HG03175 (cell line): ENCODE results near the gene DLG5.

Experiments used
- ATAC-seq: cut with Tn5 transposase; IDR thresholded peaks from one replicate; pipeline ENCODE4 v1.9.1; 2021; ENCODE audit warnings: mild to moderate bottlenecking, moderate library complexity; ENCODE audit not compliant: unreplicated experiment

Gene DLG5

GRCh38 chr10:77844713-77845445 lies 81.7 kb downstream of the DLG5 start:
- ATAC-seq = no peak

- no peak for ATAC-seq
Observed at GRCh38 chr10:77844177-77844576, 82.4 kb downstream of the DLG5 start.

DNA sequence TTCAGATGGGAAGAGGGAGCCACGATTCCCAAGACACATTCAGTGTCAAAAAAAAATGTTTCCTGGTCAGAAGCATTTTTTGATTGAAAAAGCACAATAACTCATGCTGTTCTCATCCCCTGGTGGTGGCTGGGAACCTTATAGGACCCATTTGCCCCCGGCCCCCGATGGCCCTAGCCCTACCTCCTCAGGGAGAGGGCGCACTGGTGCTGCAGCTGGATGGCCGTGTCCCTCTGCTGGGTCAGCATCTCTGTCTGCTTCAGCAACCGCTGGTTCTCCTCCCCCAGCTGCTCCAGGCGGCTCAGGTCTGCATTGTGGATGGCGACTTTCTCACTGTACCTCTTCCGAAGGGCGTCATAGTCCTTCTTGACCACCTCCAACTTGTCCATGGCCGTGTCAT lies 83.3 kb downstream of the DLG5 start:
- no peak for ATAC-seq

GRCh38 chr10:77842652-77843212 lies 83.8 kb downstream of the DLG5 start:
- ATAC-seq = no peak

DNA sequence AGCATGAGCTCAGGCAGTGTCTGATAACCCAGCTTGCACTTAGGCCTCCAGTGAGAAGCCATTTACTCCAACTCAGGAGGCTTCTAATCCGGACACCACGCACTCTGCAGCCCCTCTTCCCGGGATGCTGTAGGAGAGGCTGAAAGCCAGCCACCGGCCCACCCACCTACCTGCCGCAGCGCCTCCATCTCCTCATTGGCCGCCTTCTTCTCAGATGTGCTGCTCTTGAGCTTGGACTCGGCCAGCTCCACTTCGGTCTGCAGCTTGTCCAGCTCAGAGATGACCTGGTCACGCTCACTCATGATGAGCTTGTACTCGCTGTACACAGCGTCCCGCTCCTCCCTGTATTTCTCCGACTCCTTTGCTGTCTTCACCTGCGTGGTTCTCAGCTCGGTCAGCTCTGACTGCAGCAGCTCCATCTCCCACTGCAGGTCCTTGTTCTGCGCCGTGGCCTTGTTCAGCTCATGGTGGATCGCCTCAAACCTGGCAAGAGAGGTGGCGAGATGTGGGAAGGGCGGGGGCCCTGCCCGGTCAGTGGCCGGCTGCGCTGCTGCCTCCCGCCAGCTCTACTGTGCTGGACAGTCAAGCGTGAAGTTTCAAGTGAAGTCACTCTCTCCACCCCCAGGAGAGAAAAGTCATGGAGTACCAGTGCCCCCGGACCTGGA lies 84.7 kb downstream of the DLG5 start:
- ATAC-seq = no peak

GRCh38 chr10:77840636-77841035 lies 85.9 kb downstream of the DLG5 start:
- ATAC-seq = no peak

DNA sequence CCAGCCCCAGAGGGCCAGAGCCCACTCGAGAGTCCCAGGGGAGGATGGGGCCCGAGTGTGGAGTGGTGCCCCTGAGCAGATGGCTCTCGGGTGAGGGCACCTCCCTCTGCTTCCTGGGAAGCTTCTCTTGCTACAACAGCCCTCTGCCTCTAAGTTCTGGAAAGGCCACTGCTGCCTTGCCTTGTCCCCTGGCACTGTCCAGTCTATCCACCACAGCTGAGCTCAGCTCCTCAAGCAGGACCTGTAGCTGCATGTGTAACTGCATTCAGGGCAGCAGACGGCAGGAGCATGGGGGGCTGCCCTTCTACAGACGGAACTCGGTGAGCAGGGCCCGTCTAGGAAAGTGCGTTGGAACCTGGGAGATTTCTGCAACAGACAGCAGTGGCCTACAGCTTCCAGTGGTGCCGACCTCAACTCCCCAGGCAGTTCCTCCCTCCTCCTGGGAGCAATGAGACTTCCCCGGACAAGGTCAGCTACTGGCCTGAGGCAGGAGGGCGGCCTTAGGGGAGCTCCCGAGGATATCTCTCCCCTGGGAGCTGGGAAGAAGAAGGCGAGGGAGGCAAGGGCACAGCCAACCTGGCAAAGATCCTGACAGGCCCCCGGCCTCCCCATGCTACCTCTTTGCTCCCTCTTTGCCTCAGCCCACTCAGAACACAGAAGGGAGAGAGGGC lies 88.5 kb downstream of the DLG5 start:
- ATAC-seq = no peak

DNA sequence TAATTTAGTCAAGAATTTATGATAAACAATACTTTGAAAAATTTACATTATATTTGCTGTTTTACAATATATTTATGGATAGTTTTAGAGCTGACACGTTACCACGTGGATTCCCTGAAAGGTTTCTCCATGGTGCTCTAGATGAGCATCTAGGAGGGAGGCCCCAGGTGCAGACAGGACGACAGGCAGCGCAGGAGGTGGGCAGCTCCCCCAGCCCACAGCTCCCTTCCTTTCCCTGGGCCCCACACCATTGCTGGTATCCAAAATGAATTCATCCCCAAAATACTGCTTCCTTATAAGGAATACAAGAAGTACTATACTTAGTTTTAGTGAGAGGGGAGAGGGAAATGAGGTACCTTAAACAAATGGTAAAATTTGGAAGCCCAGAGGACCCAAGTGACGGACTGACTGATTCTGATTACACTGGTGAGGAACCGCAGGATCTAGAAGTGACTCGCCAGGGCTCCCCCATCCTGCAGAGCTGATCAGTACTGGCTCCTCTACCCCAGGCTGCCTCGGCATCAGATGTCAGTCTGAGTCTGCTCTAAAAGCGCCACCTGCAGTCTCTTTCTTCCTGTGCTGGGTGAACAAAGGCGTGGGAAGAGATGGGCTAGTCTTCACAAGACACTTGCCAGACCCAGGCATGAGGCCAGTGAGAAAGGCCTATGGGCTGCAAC lies 89.2 kb downstream of the DLG5 start:
- peak; percentile 89 for ATAC-seq

- ATAC-seq = no peak
Observed at GRCh38 chr10:77836299-77836820, 90.2 kb downstream of the DLG5 start.

DNA sequence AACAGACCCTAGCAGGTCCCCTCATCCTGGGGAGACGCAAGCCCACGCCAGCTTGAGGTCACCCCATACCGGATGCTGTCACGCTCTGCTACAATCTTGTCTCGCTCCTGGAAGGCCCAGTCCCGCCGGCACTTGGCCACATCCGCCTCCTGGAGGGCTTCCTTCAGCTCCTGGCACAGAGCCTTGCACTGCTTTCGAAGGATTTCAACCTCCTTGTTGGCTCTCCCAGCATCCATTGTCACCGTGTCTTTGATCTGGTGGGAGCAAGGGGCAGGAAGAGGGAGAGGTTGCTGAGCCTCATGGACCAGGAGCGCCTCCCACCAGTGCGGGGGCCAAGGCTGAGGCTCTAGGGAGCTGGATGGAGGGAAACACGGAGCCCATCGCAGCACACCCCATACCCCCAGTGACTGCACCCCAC lies 90.9 kb downstream of the DLG5 start:
- no peak for ATAC-seq

DNA sequence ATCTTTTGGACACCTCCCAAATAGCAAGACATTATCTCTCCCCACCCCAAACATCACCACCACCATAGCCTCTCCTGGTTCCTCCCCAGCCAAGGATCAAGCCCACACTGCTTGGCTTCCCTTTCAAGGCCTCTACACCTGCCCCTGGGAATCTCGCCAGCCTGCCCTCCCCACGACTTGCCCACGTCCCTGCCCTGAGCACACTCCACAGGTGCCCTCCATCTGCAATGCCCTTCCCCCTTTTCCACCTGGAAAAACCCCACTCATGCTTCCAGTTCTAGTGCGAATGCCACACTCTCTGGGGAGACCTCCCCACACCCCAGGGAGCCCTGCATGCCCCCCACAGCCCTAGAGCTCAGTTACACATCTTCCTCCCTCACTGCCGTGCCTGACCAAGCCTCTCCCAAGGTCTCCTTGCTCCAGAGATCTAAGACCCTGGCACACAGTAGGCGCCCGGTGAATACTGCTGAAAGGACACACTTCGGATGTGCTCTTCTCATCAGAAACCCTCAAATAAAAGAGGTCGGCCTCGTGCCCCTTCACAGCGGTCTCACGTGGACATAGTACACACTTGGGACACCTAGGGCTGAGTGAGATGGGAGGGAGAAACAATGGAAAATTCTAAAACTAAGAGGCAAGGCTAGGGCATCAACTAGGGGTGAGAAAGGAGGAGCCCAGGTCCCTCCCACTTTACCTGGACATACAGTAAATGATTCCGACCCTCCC lies 91.4 kb downstream of the DLG5 start:
- ATAC-seq = no peak

- ATAC-seq = no peak
Observed at GRCh38 chr10:77834540-77834939, 92.0 kb downstream of the DLG5 start.

- no peak for ATAC-seq
Observed at GRCh38 chr10:77833792-77834191, 92.8 kb downstream of the DLG5 start.

DNA sequence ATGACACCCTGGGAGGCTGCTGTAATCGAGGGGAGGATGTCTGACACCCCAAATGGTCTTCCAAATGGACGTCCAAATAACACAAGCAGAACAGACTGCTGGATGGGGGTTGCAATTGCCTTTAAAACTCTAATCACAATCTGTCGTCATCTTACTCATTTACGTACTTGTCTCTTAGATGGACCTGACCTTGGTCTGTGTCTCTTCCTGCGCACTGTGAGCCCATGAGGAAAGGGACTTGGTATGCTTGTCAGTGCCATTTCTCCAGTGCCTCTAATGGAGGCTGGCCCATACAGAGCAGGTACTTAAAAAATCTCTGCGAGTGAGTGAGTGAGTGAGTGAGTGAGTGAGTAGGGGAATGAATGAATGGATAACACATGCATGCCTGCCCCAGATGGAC lies 93.3 kb downstream of the DLG5 start:
- no peak for ATAC-seq

DNA sequence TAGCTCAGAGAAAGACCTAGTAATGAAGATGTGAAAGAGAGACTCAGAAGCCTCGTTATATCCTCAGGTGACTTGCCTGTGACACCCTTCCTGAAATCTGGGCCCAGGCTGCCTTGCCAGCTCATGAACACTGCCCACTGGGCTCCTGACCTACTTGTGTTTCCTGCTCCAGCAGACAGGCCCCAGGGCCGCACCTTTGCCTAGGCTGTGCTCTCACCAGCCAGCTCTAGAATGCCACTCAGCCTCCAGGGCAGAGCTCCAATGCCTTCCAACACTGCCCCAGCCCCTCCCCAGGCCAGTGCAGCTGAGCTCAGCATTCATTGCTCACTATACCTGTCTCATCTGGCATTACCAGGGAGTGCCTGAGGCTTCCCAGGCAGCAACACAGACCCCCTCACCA lies 94.3 kb downstream of the DLG5 start:
- no peak for ATAC-seq

DNA sequence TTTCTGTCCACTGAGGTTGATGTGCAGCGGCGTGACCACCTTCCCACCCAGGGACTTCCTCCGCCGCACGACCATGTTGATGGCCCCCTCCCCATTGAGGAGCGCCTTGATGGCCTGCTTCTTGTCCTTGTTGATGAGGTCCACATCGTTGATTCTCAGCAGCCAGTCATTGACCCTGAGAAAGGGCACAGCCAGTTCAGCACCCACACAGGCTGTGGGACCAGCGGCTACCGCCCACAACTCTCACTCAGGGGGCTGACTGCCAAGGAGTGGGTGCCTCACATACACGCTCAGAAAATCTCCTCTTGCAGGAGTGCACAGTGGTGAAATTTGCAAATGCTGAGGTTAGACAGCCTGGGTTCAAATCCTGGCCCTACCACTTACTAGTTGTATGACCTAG lies 97.2 kb downstream of the DLG5 start:
- no peak for ATAC-seq

GRCh38 chr10:77828377-77828776 lies 98.2 kb downstream of the DLG5 start:
- ATAC-seq = no peak

DNA sequence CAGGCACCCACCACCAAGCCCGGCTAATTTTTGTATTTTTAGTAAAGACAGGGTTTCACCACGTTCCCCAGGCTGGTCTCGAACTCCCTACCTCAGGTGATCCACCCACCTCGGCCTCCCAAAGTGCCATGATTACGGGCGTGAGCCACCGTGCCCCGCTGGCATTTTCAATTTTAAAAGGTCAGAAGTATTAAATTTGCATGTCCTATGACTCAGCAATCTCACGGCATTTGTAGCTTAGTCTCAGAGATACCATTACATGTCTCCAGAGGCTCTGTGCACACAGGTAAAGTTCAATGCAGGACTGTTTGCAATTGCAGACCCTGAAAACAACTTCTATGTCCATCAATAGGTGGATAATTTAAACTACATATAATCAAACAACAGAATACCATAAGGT lies 99.2 kb downstream of the DLG5 start:
- ATAC-seq = no peak

GRCh38 chr10:77825965-77826364 lies 100.6 kb downstream of the DLG5 start:
- ATAC-seq = no peak

- no peak for ATAC-seq
Observed at GRCh38 chr10:77824908-77825307, 101.6 kb downstream of the DLG5 start.
